WTC11 (cell line): Measurements from ENCODE around the gene FBXO2. TPM values are rescaled to one million over a fixed set of nuclear protein-coding genes. Genes with fewer than 3 reads are reported as not detected.

Source experiments
- ATAC-seq: fragments of 200-7000 bp; cut with Tn5 transposase; 2 replicates; pipeline ENCODE4 v1.10.0; 2021; ENCODE audit warnings: mild to moderate bottlenecking, moderate library complexity
- CTCF ChIA-PET: fragments of 300-600 bp; sonication (Branson Sonifier 250); formaldehyde crosslinking; loops from one replicate; lab custom pipeline; 2021; ENCODE audit warnings: antibody characterized with exemption; lab: Charles Lee
- POLR2A ChIA-PET: fragments of 350-600 bp; sonication (Branson Sonifier 250); formaldehyde crosslinking; loops from one replicate; lab custom pipeline; 2021; ENCODE audit warnings: antibody characterized with exemption; lab: Charles Lee
- DNase-seq: peaks from one replicate; pipeline ENCODE4 v3.0.0; 2021; ENCODE audit warnings: low spot score
- H3K27ac Mint-ChIP-seq: 2 replicates; pipeline ENCODE4 v1.8.0; 2021; ENCODE audit warnings: mixed read lengths
- H3K27me3 Mint-ChIP-seq: 2 replicates; pipeline ENCODE4 v1.8.0; 2021; ENCODE audit warnings: low read depth, mild to moderate bottlenecking, moderate library complexity, mixed read lengths
- H3K36me3 Mint-ChIP-seq: 2 replicates; pipeline ENCODE4 v1.8.0; 2021; ENCODE audit warnings: mixed read lengths
- H3K4me1 Mint-ChIP-seq: 2 replicates; pipeline ENCODE4 v1.8.0; 2022; ENCODE audit warnings: mixed read lengths
- H3K4me3 Mint-ChIP-seq: 2 replicates; pipeline ENCODE4 v1.8.0; 2021; ENCODE audit warnings: mild to moderate bottlenecking, moderate library complexity, mixed read lengths
- H3K9me3 Mint-ChIP-seq: 2 replicates; pipeline ENCODE4 v1.8.0; 2021; ENCODE audit warnings: mixed read lengths
- ARID4B ChIP-seq: sonication (generic); formaldehyde crosslinking; IDR thresholded peaks from 2 replicates; pipeline ENCODE4 v1.8.0; 2023; ENCODE audit warnings: missing genetic modification reagents, mild to moderate bottlenecking, borderline replicate concordance
- E2F4 ChIP-seq: sonication (generic); formaldehyde crosslinking; IDR thresholded peaks from 2 replicates; pipeline ENCODE4 v1.8.1; 2022; ENCODE audit warnings: low read depth, mild to moderate bottlenecking, moderate library complexity, missing genetic modification reagents, borderline replicate concordance
- ELF4 ChIP-seq: sonication (generic); formaldehyde crosslinking; IDR thresholded peaks from 2 replicates; pipeline ENCODE4 v1.8.1; 2022; ENCODE audit warnings: low read depth, mild to moderate bottlenecking, moderate library complexity, missing genetic modification reagents
- ESRRA ChIP-seq: sonication (generic); formaldehyde crosslinking; IDR thresholded peaks from 2 replicates; pipeline ENCODE4 v1.8.1; 2022; ENCODE audit warnings: mild to moderate bottlenecking, missing genetic modification reagents, borderline replicate concordance
- FOXJ3 ChIP-seq: sonication (generic); formaldehyde crosslinking; IDR thresholded peaks from 2 replicates; pipeline ENCODE4 v1.9.0; 2021; ENCODE audit warnings: missing genetic modification reagents, mild to moderate bottlenecking, borderline replicate concordance
- HMGXB4 ChIP-seq: sonication (generic); formaldehyde crosslinking; IDR thresholded peaks from 2 replicates; pipeline ENCODE4 v1.8.1; 2023; ENCODE audit warnings: mild to moderate bottlenecking, moderate library complexity, missing genetic modification reagents
- IRF1 ChIP-seq: sonication (generic); formaldehyde crosslinking; IDR thresholded peaks from 2 replicates; pipeline ENCODE4 v1.8.0; 2023; ENCODE audit warnings: missing genetic modification reagents
- IRF2 ChIP-seq: sonication (generic); formaldehyde crosslinking; IDR thresholded peaks from 2 replicates; pipeline ENCODE4 v1.8.0; 2022; ENCODE audit warnings: low read depth, missing genetic modification reagents, borderline replicate concordance
- KAT7 ChIP-seq: sonication (generic); formaldehyde crosslinking; IDR thresholded peaks from 2 replicates; pipeline ENCODE4 v1.8.1; 2023; ENCODE audit warnings: missing genetic modification reagents, mild to moderate bottlenecking, borderline replicate concordance
- MAX ChIP-seq: sonication (generic); formaldehyde crosslinking; IDR thresholded peaks from 2 replicates; pipeline ENCODE4 v1.8.0; 2022; ENCODE audit warnings: mild to moderate bottlenecking, missing genetic modification reagents
- MXD4 ChIP-seq: fragments of 250-450 bp; sonication (Bioruptor Pico); IDR thresholded peaks from 2 replicates; pipeline ENCODE4 v1.8.0; 2021; ENCODE audit warnings: mild to moderate bottlenecking, moderate library complexity, borderline replicate concordance
- NFATC4 ChIP-seq: fragments of 250-450 bp; sonication (Bioruptor Pico); IDR thresholded peaks from 2 replicates; pipeline ENCODE4 v1.9.0; 2021; ENCODE audit warnings: mild to moderate bottlenecking
- PRRX2 ChIP-seq: fragments of 250-450 bp; sonication (Bioruptor Pico); IDR thresholded peaks from 2 replicates; pipeline ENCODE4 v1.8.0; 2021; ENCODE audit warnings: mild to moderate bottlenecking
- RELA ChIP-seq: sonication (generic); formaldehyde crosslinking; IDR thresholded peaks from 2 replicates; pipeline ENCODE4 v1.8.1; 2022; ENCODE audit warnings: missing genetic modification reagents, mild to moderate bottlenecking, borderline replicate concordance
- RORB ChIP-seq: fragments of 250-450 bp; sonication (Bioruptor Pico); IDR thresholded peaks from 2 replicates; pipeline ENCODE4 v1.9.0; 2021; ENCODE audit warnings: mild to moderate bottlenecking
- SP1 ChIP-seq: sonication (generic); formaldehyde crosslinking; conservative IDR thresholded peaks from 2 replicates; pipeline ENCODE4 v1.8.1; 2022; ENCODE audit warnings: missing genetic modification reagents
- TEAD1 ChIP-seq: sonication (generic); formaldehyde crosslinking; IDR thresholded peaks from 2 replicates; pipeline ENCODE4 v1.8.0; 2022; ENCODE audit warnings: mild to moderate bottlenecking, missing genetic modification reagents
- ZBTB43 ChIP-seq: sonication (generic); formaldehyde crosslinking; IDR thresholded peaks from 2 replicates; pipeline ENCODE4 v1.8.1; 2023; ENCODE audit warnings: mild to moderate bottlenecking, missing genetic modification reagents
- ZNF121 ChIP-seq: sonication (generic); formaldehyde crosslinking; IDR thresholded peaks from 2 replicates; pipeline ENCODE4 v1.8.0; 2023; ENCODE audit warnings: missing genetic modification reagents
- ZNF219 ChIP-seq: sonication (generic); formaldehyde crosslinking; IDR thresholded peaks from 2 replicates; pipeline ENCODE4 v1.8.0; 2023; ENCODE audit warnings: missing genetic modification reagents, mild to moderate bottlenecking, borderline replicate concordance
- ZNF396 ChIP-seq: fragments of 250-450 bp; sonication (Bioruptor Pico); IDR thresholded peaks from 2 replicates; pipeline ENCODE4 v1.8.0; 2021; ENCODE audit warnings: mild to moderate bottlenecking, moderate library complexity, borderline replicate concordance
- ZNF512 ChIP-seq: sonication (generic); formaldehyde crosslinking; IDR thresholded peaks from 2 replicates; pipeline ENCODE4 v1.8.1; 2022; ENCODE audit warnings: missing genetic modification reagents, borderline replicate concordance
- total RNA-seq: library from RNA; stranded (reverse); gene quantifications from 3 replicates; pipeline ENCODE4 v1.2.3, GENCODE V29; 2021

FBXO2 gene
- total RNA-seq, 1 experiment from 2014 or later, result 58.2 TPM

- no peak for TF ChIP-seq MXD4 (CRISPR knock-in tag)
- 0 out of 2 replicates have a peak, but pooled peaks have one; percentile 40 for TF ChIP-seq IRF1 (CRISPR knock-in tag)
- peak; percentile 7; the same call in 1 of the 2 replicates for TF ChIP-seq ZBTB43 (CRISPR knock-in tag)
- no peak for TF ChIP-seq ZNF121 (CRISPR knock-in tag)
- no peak for TF ChIP-seq FOXJ3
These were observed 37.9 kb upstream of the FBXO2 start (continued) for GRCh38 chr1:11691928-11692711.

- peak; percentile 82 for ATAC-seq
- Mint-ChIP-seq H3K4me1 (peaks cover 59% of the 10 kb centered on the region), H3K27me3 (no peaks in the 10 kb centered on the region), H3K36me3 (peaks cover 9% of the 10 kb centered on the region), H3K9me3 (no peaks in the 10 kb centered on the region), H3K27ac (peak within 1 kb of the TSS; percentile 94), H3K4me3 (peak within 1 kb of the TSS; percentile 89)
- POLR2A ChIA-PET, result interaction anchor here (1.9 to 4.4 kb wide), 3 partner anchors 9 to 26 kb away, joined by 6 to 52 read pairs (median 27); partner anchors contain the start of genes FBXO6 and MAD2L2
- DNase-seq, result peak; percentile 86
- CTCF ChIA-PET, result interaction anchor here (0.8 to 2.9 kb wide), 11 partner anchors 9 to 93 kb away, joined by 3 to 21 read pairs (median 5); partner anchors contain the start of genes FBXO6 and MAD2L2
- TF ChIP-seq RELA (CRISPR knock-in tag) (no peak), SP1 (CRISPR knock-in tag) (peak; percentile 34; the same call in 1 of the 2 replicates), TEAD1 (CRISPR knock-in tag) (peak; percentile 4; the same call in 1 of the 2 replicates), ARID4B (CRISPR knock-in tag) (peak; percentile 78), IRF2 (CRISPR knock-in tag) (0 out of 2 replicates have a peak, but pooled peaks have one; percentile 42), ZNF219 (CRISPR knock-in tag) (peak; percentile 50; the same call in 1 of the 2 replicates), ZNF512 (no peak), FOXJ3 (no peak), RORB (CRISPR knock-in tag) (no peak), ELF4 (CRISPR knock-in tag) (0 out of 2 replicates have a peak, but pooled peaks have one; percentile 44), MAX (peak; percentile 15; the same call in 1 of the 2 replicates), E2F4 (CRISPR knock-in tag) (no peak), PRRX2 (CRISPR knock-in tag) (0 out of 2 replicates have a peak, but pooled peaks have one; percentile 41), NFATC4 (no peak), ZNF396 (CRISPR knock-in tag) (no peak), ESRRA (CRISPR knock-in tag) (peak; percentile 65; the same call in 1 of the 2 replicates), KAT7 (CRISPR knock-in tag) (peak; percentile 75; the same call in 1 of the 2 replicates), HMGXB4 (CRISPR knock-in tag) (no peak)
These were observed 37.2 kb upstream of the FBXO2 start, which contains the start of gene DRAXIN for GRCh38 chr1:11691302-11691914. TSS of gene DRAXIN (plus strand) at chr1:11691710. CDS start at chr1:11706259, 14,549 bp downstream.
